Memory B cell (primary cell): ENCODE results near the gene KCTD7.
A peak's percentile ranks its signal among the peaks of the same experiment; 100 is the strongest.
"Not testable (repeated sequence)": the region's sequence is repeated elsewhere in the genome, so short reads cannot be mapped to it uniquely, and the experiment has no call there.

Experiments used
- ATAC-seq: fragments of 150-1000 bp; cut with Tn5 transposase; 2 replicates; pipeline ENCODE4 v1.10.0; 2021; ENCODE audit warnings: low read depth, mild to moderate bottlenecking, moderate library complexity
- DNase-seq, 2 donors: peaks; one replicate each; pipeline ENCODE4 v3.0.0; 2022; ENCODE audit warnings: low spot score in 2 of 2
- H3K27ac Mint-ChIP-seq: one replicate; pipeline ENCODE4 v1.8.0; 2022; ENCODE audit warnings: mild to moderate bottlenecking, moderate library complexity, mixed read lengths
- H3K27me3 Mint-ChIP-seq: one replicate; pipeline ENCODE4 v1.8.0; 2022; ENCODE audit warnings: mixed read lengths
- H3K36me3 Mint-ChIP-seq: one replicate; pipeline ENCODE4 v1.8.0; 2022; ENCODE audit warnings: mild to moderate bottlenecking, mixed read lengths
- H3K4me1 Mint-ChIP-seq: one replicate; pipeline ENCODE4 v1.8.0; 2022; ENCODE audit warnings: mixed read lengths
- H3K4me3 Mint-ChIP-seq: one replicate; pipeline ENCODE4 v1.8.0; 2022; ENCODE audit warnings: mild to moderate bottlenecking, moderate library complexity, mixed read lengths
- H3K9me3 Mint-ChIP-seq: one replicate; pipeline ENCODE4 v1.8.0; 2022; ENCODE audit warnings: mixed read lengths

Gene KCTD7

DNA sequence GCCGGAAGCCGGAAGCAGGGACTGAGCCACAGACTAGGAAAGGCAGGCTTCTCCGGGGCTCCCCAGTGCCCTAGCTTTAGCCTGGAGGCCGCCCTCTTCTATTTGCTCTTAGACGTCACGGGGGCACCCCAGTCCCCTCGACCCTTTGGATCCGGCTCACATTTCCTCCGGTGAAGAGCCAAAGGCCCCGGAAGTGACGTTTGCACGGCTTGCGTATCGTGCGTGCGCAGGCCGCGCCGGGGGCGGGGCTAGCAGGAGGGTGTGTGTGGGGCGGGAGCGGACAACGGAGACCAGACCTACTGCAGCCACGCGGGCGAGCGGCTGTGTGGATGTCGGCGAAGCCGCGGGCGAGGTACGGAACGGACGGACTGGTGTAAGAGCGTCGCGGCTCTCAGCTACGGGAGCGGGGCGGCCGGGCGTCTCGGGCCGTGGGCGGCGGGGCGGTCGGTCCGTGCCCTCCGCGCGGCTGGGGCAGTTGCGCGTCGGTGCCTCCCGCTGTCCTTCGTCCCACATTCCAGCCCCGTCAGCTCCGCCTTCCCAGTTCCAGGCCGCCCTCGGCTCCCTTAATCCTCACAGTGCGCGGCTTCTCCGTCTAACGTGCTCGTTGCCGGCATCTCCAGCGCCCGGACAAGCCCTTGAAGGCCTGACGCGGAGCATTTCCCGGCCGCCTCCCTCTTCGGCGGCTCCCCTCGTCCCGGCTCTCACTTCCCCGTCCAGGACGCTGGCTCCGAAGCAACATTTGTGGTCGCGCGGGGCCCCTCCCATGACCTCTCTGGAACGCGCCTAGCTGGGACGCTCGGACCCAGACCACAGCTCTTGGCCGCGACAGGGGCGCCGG lies 25.8 kb downstream of the KCTD7 start:
- peak; percentile 92 for ATAC-seq
- Mint-ChIP-seq H3K36me3 (peaks cover 1% of the 10 kb centered on the region), H3K27me3 (no peaks in the 10 kb centered on the region), H3K9me3 (no peaks in the 10 kb centered on the region), H3K4me3 (peak overlapping the region; percentile 93), H3K27ac (peak overlapping the region; percentile 99), H3K4me1 (peaks cover 14% of the 10 kb centered on the region)
- peak; percentile 97 to 98 for DNase-seq

DNA sequence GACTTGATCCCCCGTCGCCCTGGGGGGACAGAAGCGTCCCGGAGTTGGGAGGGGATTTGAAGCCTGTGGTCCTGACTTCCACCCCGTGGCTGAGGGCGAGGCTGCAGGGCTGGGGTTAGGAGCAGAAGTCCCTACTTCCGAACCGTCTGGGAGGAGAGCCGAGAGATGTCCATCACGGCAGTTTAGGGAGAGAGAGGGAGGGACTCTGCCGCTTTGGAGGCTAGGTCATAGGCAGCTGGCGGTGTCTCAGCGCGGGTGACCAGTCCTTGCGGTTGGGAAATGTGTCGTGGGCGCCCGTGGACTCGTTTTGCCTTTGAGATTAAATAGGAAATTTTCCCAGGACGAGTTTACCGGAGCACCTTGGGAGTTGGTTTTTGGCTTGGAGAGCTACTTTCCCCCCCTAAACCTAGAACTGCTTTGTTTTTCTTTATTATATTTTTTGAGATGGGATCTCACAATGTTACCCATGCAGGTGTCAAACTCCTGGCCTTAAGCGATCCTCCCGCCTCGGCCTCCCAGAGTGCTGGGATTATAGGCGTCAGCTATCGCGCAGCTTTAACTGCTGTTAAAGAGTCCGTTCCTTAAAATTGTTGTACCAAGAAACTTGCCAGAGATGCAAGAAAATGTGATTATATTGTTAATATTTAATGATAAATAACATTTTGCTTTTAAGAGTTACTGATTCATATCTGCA lies 26.6 kb downstream of the KCTD7 start:
- not testable (repeated sequence) for H3K27me3 Mint-ChIP-seq, DNase-seq, ATAC-seq, H3K9me3 Mint-ChIP-seq, H3K36me3 Mint-ChIP-seq
- peak overlapping the region; percentile 99 for H3K27ac Mint-ChIP-seq
- peak overlapping the region; percentile 93 for H3K4me3 Mint-ChIP-seq
- H3K4me1 Mint-ChIP-seq = peaks cover 15% of the 10 kb centered on the region

DNA sequence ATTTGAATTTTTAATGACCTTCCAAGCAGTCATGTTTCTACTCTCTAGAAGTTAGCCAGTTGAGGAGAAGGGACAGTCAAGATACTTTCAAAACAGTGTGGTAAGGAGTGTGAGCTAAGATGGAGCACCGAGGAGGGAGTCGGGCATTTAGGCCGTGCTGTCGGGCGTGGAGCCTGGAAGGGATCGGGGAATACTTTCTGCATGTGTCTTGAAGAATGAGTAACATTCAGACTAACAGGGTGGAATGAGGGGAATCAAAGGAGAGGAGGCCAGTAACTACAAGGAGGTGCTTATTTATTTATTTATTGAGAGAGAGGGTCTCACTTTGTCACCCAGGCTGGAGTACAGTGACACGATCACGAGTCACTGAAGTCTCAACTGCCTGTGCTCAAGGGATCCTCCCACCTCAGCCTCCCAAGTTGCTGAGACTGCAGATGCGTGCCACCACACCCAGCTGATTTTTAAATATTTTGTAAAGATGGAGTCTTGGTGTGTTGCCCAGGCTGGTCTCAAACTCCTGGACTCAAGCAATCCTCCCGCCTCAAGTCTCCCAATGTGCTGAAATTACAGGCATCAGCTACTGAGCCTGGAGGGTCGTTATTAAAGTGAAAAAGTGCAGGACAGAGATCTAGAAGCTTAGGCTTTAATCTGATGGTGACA lies 27.3 kb downstream of the KCTD7 start:
- Mint-ChIP-seq H3K27ac (peak overlapping the region; percentile 77), H3K4me1 (peaks cover 17% of the 10 kb centered on the region), H3K4me3 (peak overlapping the region; percentile 49)
- H3K9me3 Mint-ChIP-seq, H3K27me3 Mint-ChIP-seq, DNase-seq, H3K36me3 Mint-ChIP-seq, ATAC-seq: not testable (repeated sequence)

DNA sequence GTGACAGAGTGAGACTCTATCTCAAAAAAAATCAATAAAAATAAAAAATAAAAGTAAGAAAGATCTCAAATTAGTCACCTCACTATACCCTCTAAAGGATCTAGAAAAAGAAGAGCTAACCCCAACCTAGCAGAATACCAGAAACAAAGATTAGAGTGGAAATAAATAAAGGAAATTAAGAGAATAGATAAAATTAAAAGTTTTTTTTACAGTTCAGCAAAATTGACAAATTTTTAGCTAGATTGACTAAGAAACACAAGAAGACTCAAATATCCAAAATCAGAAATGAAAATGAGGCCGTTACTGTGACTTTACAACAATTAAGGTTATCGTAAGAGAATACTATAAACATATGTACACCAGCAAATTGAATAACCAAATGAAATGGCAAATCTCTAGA lies 29.1 kb downstream of the KCTD7 start:
- ATAC-seq (no peak), DNase-seq (no peak)
- Mint-ChIP-seq H3K4me1 (peaks cover 20% of the 10 kb centered on the region), H3K9me3 (no peaks in the 10 kb centered on the region), H3K27ac (no peak overlapping the region), H3K36me3 (peaks cover 3% of the 10 kb centered on the region), H3K27me3 (no peaks in the 10 kb centered on the region), H3K4me3 (no peak overlapping the region)

DNA sequence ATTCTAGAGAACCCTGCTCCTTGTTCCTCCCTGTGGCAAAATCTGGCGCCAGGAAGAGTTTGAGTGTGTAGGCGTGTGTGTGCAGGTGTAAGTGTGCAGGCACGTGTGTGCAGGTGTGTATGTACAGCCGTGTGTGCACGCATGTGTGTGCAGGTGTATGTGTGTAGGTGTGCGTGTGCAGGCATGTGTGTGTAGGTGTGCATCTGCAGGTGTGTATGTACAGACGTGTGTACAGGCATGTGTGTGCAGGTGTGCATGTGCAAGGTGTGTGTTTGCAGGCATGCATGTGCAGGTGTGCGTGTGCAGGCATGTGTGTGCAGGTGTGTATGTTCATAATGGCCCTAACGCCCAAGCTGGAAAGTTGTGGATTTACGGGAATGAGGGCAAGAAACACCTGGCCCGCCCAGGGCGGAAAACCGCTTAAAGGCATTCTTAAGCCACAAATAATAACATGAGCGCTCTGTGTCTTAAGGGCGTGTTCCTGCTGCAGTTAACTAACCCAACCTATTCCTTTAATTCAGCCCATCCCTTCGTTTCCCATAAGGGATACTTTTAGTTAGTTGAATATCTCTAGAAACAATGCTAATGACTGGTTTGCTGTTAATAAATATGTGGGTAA lies 34.1 kb downstream of the KCTD7 start:
- ATAC-seq = no peak

DNA sequence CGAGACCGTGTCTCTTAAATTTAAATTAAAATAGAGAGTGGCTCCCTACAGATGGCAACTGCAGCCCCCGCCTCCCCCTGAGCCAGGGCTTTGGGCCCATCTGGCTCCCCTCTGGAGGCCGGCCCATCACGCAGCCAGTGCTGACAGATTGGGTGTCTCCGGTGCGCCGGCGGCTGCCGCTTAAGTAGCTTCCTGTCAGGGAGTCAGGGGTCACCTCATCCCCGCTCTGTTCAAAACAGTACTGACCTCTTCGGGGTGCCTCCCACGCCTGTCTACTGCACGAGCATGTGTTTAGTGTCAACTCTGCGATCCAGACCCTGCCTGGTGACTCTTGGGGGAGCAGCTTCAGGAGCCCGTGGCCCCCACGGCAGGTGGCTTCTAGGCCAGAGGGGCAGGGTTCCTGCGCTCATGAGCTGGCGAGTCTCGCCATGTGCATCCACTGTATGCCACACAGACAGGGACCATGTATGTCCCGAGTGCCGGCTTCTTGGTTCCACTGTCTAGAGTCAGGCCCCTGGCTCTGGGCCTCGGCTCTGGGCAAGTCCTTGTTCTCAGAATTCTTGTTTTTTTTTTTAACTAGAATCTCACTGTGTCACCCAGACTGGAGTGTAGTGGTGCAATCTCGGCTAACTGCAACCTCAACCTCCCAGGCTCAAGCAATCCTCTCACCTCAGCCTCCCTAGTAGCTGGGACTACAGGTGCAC lies 36.1 kb downstream of the KCTD7 start:
- no peak overlapping the region for H3K27ac Mint-ChIP-seq

More for the DNA sequence above, 34.1 kb downstream of the KCTD7 start:
- no peaks in the 10 kb centered on the region for H3K9me3 Mint-ChIP-seq
- H3K4me1 Mint-ChIP-seq = peaks cover 9% of the 10 kb centered on the region
- H3K27me3 Mint-ChIP-seq = no peaks in the 10 kb centered on the region
- peaks cover 3% of the 10 kb centered on the region for H3K36me3 Mint-ChIP-seq
- H3K27ac Mint-ChIP-seq = no peak overlapping the region
- no peak overlapping the region for H3K4me3 Mint-ChIP-seq
- DNase-seq = no peak

DNA sequence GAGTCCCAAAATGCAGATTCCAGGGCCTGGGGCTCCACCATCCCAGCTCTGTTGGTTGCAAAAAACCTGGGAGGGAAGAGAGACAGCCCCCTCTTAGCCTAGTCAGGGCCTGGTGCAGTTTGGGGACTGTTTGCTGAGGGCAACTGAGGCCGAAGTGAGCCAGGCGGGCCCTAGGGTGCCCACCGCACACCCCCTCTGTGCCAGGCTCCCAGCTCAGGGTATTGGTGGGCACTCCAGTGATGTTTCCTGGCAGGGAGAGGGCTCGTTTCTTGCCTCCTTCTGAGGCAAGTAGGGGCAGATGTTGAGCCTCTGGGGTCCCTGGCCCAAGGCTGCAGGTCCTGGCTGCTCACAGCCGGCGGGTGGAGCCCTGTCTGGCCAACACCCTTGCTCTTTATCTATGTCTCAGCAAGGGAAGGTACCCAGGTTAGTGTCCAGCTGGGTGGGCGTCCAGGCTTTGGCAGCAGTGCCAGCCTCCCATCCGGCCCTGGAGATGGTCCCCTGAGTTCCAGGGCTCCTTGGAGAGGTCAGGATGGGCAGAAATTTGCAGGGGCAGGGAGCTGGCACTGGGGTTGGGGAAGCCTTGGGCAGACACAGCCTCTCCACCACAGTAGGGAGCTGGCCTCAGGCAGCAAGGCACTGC lies 37.8 kb downstream of the KCTD7 start:
- Mint-ChIP-seq H3K4me3 (no peak overlapping the region), H3K9me3 (no peaks in the 10 kb centered on the region), H3K27ac (no peak overlapping the region), H3K4me1 (peaks cover 6% of the 10 kb centered on the region), H3K36me3 (peaks cover 5% of the 10 kb centered on the region), H3K27me3 (no peaks in the 10 kb centered on the region)
- no peak for DNase-seq
- no peak for ATAC-seq

More for the DNA sequence above, 36.1 kb downstream of the KCTD7 start:
- peaks cover 3% of the 10 kb centered on the region for H3K36me3 Mint-ChIP-seq
- H3K4me1 Mint-ChIP-seq = peaks cover 9% of the 10 kb centered on the region
- no peak for ATAC-seq
- H3K4me3 Mint-ChIP-seq = no peak overlapping the region
- no peaks in the 10 kb centered on the region for H3K27me3 Mint-ChIP-seq
- H3K9me3 Mint-ChIP-seq = no peaks in the 10 kb centered on the region
- no peak for DNase-seq

DNA sequence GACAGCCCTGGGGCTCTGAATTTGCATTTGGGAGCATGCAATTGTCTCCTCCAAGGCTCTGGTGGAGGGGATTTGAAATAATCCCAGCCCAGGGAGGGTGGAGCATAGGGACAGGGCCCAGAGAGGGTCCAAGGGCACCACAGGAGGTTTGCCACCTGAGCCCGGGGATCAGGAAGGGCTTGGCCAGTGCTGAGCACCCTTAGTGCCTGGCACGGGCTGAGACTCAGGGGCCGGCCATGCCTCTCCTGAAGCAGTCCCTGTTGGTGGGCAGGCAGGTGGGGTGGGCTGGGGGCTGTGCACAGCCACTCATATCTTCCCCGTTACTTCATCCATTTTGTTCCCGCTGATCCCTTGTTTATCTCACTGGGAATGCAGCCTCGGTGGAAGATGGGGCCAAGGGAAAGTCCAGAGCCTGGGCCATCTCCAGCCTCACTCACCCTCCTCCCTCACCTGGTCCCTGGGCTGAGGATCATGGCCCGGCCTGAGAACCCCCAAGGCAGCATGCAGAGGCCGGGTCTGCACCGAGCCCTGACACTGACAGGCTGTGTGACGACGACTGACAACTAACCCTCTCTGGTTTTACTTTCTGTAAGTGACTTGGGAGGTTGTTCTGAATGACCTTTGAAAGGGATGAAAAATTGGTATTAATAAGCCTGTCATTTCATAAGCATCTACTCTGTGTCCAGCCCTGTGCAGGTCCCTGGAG lies 38.5 kb downstream of the KCTD7 start:
- Mint-ChIP-seq H3K4me1 (peaks cover 6% of the 10 kb centered on the region), H3K4me3 (no peak overlapping the region), H3K27me3 (no peaks in the 10 kb centered on the region), H3K9me3 (no peaks in the 10 kb centered on the region), H3K36me3 (peaks cover 5% of the 10 kb centered on the region), H3K27ac (no peak overlapping the region)
- no peak for DNase-seq
- no peak for ATAC-seq

DNA sequence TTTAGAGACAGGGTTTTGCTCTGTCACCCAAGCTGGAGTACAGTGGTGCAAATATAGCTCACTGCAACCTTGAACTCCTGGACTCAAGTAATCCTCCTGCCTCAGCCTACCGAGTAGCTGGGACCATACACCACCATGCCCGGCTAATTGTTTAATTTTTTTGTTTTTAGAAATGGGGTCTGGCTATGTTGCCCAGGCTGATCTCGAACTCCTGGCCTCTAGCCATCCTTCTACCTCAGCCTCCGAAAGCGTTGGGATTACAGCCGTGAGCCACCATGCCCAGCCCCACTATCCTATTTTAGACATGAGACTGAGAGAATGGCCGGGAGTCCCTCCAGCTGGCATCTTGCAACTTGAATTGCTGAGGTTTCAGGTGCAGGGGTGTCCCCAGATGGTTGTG lies 39.4 kb downstream of the KCTD7 start:
- Mint-ChIP-seq H3K36me3 (peaks cover 5% of the 10 kb centered on the region), H3K27me3 (no peaks in the 10 kb centered on the region), H3K27ac (no peak overlapping the region), H3K9me3 (no peaks in the 10 kb centered on the region), H3K4me3 (no peak overlapping the region), H3K4me1 (peaks cover 3% of the 10 kb centered on the region)
- DNase-seq (no peak), ATAC-seq (no peak)

DNA sequence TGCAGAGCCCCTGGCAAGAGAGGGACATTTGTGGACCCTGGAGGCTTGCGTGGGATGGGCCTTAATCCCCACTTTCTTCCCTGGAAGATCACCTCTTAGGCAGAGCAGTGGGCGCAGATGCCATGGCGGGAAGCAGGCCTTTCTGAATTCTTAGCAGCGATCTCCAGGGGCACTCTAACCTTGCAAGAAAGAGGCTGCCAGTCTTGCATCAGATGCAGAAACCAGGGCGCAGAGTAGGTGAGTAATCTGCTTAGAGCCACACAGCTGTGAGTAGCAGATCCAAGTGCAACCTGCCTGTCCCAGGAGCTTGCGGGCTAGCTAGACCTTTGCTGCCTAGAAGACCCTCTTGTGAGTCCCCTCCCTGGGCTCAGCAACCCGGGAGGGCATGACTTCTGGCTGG lies 40.0 kb downstream of the KCTD7 start:
- no peaks in the 10 kb centered on the region for H3K27me3 Mint-ChIP-seq
- ATAC-seq (no peak), DNase-seq (no peak)
- no peak overlapping the region for H3K27ac Mint-ChIP-seq
- peaks cover 3% of the 10 kb centered on the region for H3K36me3 Mint-ChIP-seq
- H3K9me3 Mint-ChIP-seq = no peaks in the 10 kb centered on the region
- peaks cover 5% of the 10 kb centered on the region for H3K4me1 Mint-ChIP-seq
- no peak overlapping the region for H3K4me3 Mint-ChIP-seq

DNA sequence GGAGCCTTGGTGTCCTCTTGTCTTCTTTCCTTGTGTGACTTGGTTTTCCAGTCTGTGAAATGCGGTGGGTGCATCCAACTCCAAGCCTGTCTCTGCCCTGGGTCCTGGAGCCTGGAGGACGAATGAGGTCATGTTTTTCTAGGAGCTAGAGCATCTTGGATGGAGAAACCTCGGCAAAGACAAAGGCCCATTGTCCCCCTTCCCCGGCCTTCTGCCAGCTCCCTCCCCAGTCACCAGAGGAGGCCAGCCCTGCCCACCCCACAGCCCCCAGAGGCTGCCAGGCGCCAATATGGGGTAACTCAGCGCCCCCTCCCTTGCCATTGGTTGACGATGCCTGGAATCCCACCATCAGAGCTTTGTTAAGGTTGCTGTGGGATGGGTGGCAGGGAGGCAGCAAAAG lies 40.4 kb downstream of the KCTD7 start:
- H3K9me3 Mint-ChIP-seq = no peaks in the 10 kb centered on the region
- DNase-seq = no peak
- no peaks in the 10 kb centered on the region for H3K27me3 Mint-ChIP-seq
- no peak for ATAC-seq
- H3K4me1 Mint-ChIP-seq = peaks cover 5% of the 10 kb centered on the region
- no peak overlapping the region for H3K27ac Mint-ChIP-seq
- no peak overlapping the region for H3K4me3 Mint-ChIP-seq
- peaks cover 3% of the 10 kb centered on the region for H3K36me3 Mint-ChIP-seq

DNA sequence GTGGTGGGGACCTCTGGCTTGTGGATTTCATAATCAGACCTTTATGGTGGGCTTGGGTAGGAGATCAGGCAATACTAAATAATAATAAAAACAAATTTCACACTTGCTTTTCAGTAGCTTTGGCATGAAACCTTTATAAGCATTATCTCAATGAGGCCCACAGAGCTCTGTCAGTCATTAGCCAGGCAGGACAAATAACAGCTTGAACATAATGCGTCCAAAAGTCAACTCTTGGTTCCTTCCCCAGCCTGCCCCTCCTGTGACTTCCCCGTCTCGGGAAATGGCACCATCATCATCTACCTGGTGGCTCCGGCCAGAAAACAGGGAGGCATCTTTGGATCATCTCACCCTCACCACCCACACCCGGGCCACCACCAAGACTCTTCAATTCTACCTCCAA lies 40.8 kb downstream of the KCTD7 start:
- no peak overlapping the region for H3K27ac Mint-ChIP-seq
- H3K9me3 Mint-ChIP-seq = no peaks in the 10 kb centered on the region
- DNase-seq = no peak
- H3K27me3 Mint-ChIP-seq = no peaks in the 10 kb centered on the region
- no peak overlapping the region for H3K4me3 Mint-ChIP-seq
- H3K4me1 Mint-ChIP-seq = peaks cover 5% of the 10 kb centered on the region
- peaks cover 3% of the 10 kb centered on the region for H3K36me3 Mint-ChIP-seq
- no peak for ATAC-seq

DNA sequence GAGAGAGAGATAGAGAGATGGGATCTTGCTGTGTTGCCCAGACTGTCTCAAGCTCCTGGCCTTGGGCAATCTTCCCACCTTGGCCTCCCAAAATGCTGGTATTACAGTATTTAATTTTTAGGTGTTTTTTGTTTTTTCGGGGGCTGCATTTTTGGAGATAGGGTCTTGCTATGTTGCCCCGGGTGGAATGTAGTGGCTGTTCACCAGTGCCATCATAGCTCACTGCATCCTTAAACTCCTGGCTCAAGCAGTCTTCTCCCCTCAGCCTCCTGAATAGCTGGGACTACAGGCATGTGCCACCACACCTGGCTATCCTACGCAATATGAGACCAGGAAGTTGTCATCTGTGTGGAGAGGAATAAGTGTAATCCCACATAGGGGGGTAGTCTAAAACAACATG lies 42.4 kb downstream of the KCTD7 start:
- Mint-ChIP-seq H3K27me3 (no peaks in the 10 kb centered on the region), H3K36me3 (peaks cover 3% of the 10 kb centered on the region), H3K9me3 (no peaks in the 10 kb centered on the region), H3K27ac (peak overlapping the region; percentile 35), H3K4me3 (no peak overlapping the region), H3K4me1 (peaks cover 2% of the 10 kb centered on the region)
- ATAC-seq (no peak), DNase-seq (no peak)
